ENCODE results near the gene FBXW11. TPM values are rescaled to one million over a fixed set of nuclear protein-coding genes. Genes with fewer than 3 reads are reported as not detected.
A peak's percentile ranks its signal among the peaks of the same experiment; 100 is the strongest.

Gene FBXW11
- total RNA-seq (2014; rRNA removed; shearing (Covaris generic)), result 50.6 and 55.4 TPM in 2 replicates
- 27.1 and 38.0 TPM in 2 replicates for polyA plus RNA-seq (2015; cell fraction: cytosol; rRNA removed)
- 31.4 and 49.2 TPM in 2 replicates for polyA plus RNA-seq (2015; cell fraction: nucleus; rRNA removed)

- in situ Hi-C loops (cut with HindIII; ENCODE audit: low pct_unique_long_range_greater_than_20kb, low sequenced_read_pairs), result no loop called here
- DNase-seq (ENCODE audit: low read depth, low spot score), result peak; percentile 95
These were observed at the start of gene FBXW11 for GRCh38 chr5:172006321-172007174. TSS of gene FBXW11 (minus strand) at chr5:172006638. CDS start at chr5:172006502, 136 bp downstream.

GRCh38 chr5:172055996-172056395, 49.6 kb upstream of the FBXW11 start:
- in situ Hi-C loops (cut with HindIII; ENCODE audit: low pct_unique_long_range_greater_than_20kb, low sequenced_read_pairs), result no loop called here

GRCh38 chr5:172055421-172055820, 49.0 kb upstream of the FBXW11 start:
- no peak for DNase-seq (ENCODE audit: low read depth, low spot score)
- in situ Hi-C loops (cut with HindIII; ENCODE audit: low pct_unique_long_range_greater_than_20kb, low sequenced_read_pairs), result no loop called here

More at GRCh38 chr5:172055996-172056395, 49.6 kb upstream of the FBXW11 start:
- no peak for DNase-seq (ENCODE audit: low read depth, low spot score)

- no peak for DNase-seq (ENCODE audit: low read depth, low spot score)
- in situ Hi-C loops (cut with HindIII; ENCODE audit: low pct_unique_long_range_greater_than_20kb, low sequenced_read_pairs), result no loop called here
These were observed 48.2 kb upstream of the FBXW11 start for GRCh38 chr5:172054611-172055153.

- in situ Hi-C loops (cut with HindIII; ENCODE audit: low pct_unique_long_range_greater_than_20kb, low sequenced_read_pairs), result no loop called here
These were observed 46.2 kb upstream of the FBXW11 start for GRCh38 chr5:172052450-172053236.

GRCh38 chr5:172051643-172052339, 45.4 kb upstream of the FBXW11 start:
- in situ Hi-C loops (cut with HindIII; ENCODE audit: low pct_unique_long_range_greater_than_20kb, low sequenced_read_pairs), result no loop called here

More at GRCh38 chr5:172052450-172053236, 46.2 kb upstream of the FBXW11 start:
- no peak for DNase-seq (ENCODE audit: low read depth, low spot score)

GRCh38 chr5:172050080-172050479, 43.6 kb upstream of the FBXW11 start:
- in situ Hi-C loops (cut with HindIII; ENCODE audit: low pct_unique_long_range_greater_than_20kb, low sequenced_read_pairs), result no loop called here
- no peak for DNase-seq (ENCODE audit: low read depth, low spot score)

More at GRCh38 chr5:172051643-172052339, 45.4 kb upstream of the FBXW11 start:
- peak; percentile 92 for DNase-seq (ENCODE audit: low read depth, low spot score)

GRCh38 chr5:172049226-172049796, 42.9 kb upstream of the FBXW11 start:
- in situ Hi-C loops (cut with HindIII; ENCODE audit: low pct_unique_long_range_greater_than_20kb, low sequenced_read_pairs), result no loop called here

GRCh38 chr5:172048539-172049101, 42.2 kb upstream of the FBXW11 start:
- no peak for DNase-seq (ENCODE audit: low read depth, low spot score)
- in situ Hi-C loops (cut with HindIII; ENCODE audit: low pct_unique_long_range_greater_than_20kb, low sequenced_read_pairs), result no loop called here

More at GRCh38 chr5:172049226-172049796, 42.9 kb upstream of the FBXW11 start:
- no peak for DNase-seq (ENCODE audit: low read depth, low spot score)

GRCh38 chr5:172048170-172048422, 41.7 kb upstream of the FBXW11 start:
- in situ Hi-C loops (cut with HindIII; ENCODE audit: low pct_unique_long_range_greater_than_20kb, low sequenced_read_pairs), result no loop called here
- no peak for DNase-seq (ENCODE audit: low read depth, low spot score)

GRCh38 chr5:172046593-172046992, 40.2 kb upstream of the FBXW11 start:
- in situ Hi-C loops (cut with HindIII; ENCODE audit: low pct_unique_long_range_greater_than_20kb, low sequenced_read_pairs), result no loop called here
- DNase-seq (ENCODE audit: low read depth, low spot score), result no peak

- in situ Hi-C loops (cut with HindIII; ENCODE audit: low pct_unique_long_range_greater_than_20kb, low sequenced_read_pairs), result no loop called here
- DNase-seq (ENCODE audit: low read depth, low spot score), result no peak
These were observed 38.8 kb upstream of the FBXW11 start for GRCh38 chr5:172045315-172045632.

GRCh38 chr5:172044631-172045314, 38.3 kb upstream of the FBXW11 start:
- DNase-seq (ENCODE audit: low read depth, low spot score), result no peak
- in situ Hi-C loops (cut with HindIII; ENCODE audit: low pct_unique_long_range_greater_than_20kb, low sequenced_read_pairs), result no loop called here

- in situ Hi-C loops (cut with HindIII; ENCODE audit: low pct_unique_long_range_greater_than_20kb, low sequenced_read_pairs), result no loop called here
- DNase-seq (ENCODE audit: low read depth, low spot score), result no peak
These were observed 37.4 kb upstream of the FBXW11 start for GRCh38 chr5:172043865-172044264.

GRCh38 chr5:172042183-172042582, 35.7 kb upstream of the FBXW11 start:
- in situ Hi-C loops (cut with HindIII; ENCODE audit: low pct_unique_long_range_greater_than_20kb, low sequenced_read_pairs), result no loop called here
- no peak for DNase-seq (ENCODE audit: low read depth, low spot score)

- DNase-seq (ENCODE audit: low read depth, low spot score), result no peak
- in situ Hi-C loops (cut with HindIII; ENCODE audit: low pct_unique_long_range_greater_than_20kb, low sequenced_read_pairs), result no loop called here
These were observed 31.7 kb upstream of the FBXW11 start for GRCh38 chr5:172038167-172038566.

- in situ Hi-C loops (cut with HindIII; ENCODE audit: low pct_unique_long_range_greater_than_20kb, low sequenced_read_pairs), result no loop called here
- no peak for DNase-seq (ENCODE audit: low read depth, low spot score)
These were observed 28.6 kb upstream of the FBXW11 start for GRCh38 chr5:172035049-172035448.
